MM.1S (cell line): Measurements from ENCODE around the gene LAMA3.

Experiments
- EZH2 ChIP-seq: fragments of 300-600 bp; sonication (generic); optimal IDR thresholded peaks from 2 replicates; pipeline ENCODE3; 2017; ENCODE audit warnings: low read depth, mild to moderate bottlenecking, antibody characterized with exemption, low read length, mixed read lengths
- EZH2phosphoT487 ChIP-seq: fragments of 300-600 bp; sonication (generic); IDR thresholded peaks from 2 replicates; pipeline ENCODE4 v1.6.1; 2018; ENCODE audit warnings: antibody characterized with exemption, low read length
- TF ChIP-seq, protein P1 (sequence below): fragments of 300-600 bp; sonication (generic); IDR thresholded peaks from 2 replicates; pipeline ENCODE4 v1.5.1; 2016; ENCODE audit warnings: antibody characterized with exemption, low read length, mixed read lengths

DNA sequence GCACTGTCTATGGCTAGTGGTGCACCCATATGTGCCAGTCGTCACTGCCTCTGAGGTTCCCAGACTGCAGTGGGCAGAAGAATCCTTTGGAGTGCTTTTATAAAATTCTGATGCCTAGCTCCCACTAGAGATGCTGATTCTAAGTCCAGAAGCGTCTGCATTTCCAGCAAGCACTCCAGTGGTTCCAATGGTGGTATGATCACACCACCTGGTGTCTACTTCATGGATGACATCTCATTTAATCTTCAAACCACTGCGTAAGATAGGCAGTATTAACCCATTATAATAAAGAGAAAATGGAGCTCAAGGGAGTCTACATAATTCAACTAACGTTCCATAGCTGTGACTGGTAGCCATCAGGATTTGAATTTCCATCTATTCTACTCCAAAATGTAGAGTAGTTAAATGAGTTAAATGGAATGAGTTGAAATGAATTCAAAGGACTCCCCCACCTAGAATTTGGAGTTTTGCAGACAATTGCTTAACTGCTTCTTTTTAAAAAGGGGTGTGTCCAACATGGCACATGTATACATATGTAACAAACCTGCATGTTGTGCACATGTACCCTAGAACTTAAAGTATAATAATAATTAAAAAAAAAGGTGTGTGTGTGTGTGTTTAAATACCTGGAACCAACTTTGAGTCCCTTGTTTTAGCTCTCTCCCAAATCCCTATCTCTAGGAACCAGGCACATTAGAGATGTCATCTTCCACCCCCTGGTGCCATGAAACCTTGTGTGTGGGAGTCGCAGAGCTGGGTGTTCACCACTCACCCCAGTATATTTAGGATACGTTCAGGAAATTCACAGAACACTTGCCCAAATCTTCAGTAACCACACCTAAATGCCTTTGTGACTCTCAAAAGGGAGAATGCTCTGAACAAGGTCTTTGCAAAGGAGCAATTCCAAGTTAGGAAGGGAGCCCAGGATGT is 14.1 kb downstream of the LAMA3 start:
- TF ChIP-seq EZH2 (no peak), EZH2phosphoT487 (no peak)
- TF ChIP-seq, protein P1, sequence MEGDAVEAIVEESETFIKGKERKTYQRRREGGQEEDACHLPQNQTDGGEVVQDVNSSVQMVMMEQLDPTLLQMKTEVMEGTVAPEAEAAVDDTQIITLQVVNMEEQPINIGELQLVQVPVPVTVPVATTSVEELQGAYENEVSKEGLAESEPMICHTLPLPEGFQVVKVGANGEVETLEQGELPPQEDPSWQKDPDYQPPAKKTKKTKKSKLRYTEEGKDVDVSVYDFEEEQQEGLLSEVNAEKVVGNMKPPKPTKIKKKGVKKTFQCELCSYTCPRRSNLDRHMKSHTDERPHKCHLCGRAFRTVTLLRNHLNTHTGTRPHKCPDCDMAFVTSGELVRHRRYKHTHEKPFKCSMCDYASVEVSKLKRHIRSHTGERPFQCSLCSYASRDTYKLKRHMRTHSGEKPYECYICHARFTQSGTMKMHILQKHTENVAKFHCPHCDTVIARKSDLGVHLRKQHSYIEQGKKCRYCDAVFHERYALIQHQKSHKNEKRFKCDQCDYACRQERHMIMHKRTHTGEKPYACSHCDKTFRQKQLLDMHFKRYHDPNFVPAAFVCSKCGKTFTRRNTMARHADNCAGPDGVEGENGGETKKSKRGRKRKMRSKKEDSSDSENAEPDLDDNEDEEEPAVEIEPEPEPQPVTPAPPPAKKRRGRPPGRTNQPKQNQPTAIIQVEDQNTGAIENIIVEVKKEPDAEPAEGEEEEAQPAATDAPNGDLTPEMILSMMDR = peak; percentile 32; the same call in 1 of the 2 replicates
